LNCaP clone FGC (cell line): ENCODE data around the gene GRAMD1A.

Experiments used
- DNase-seq: peaks from one replicate; pipeline ENCODE4 v3.0.0-alpha.2; 2011; ENCODE audit warnings: low read depth
- H3K4me3 ChIP-seq: 2 replicates; pipeline ENCODE4 v1.5.1; 2011; ENCODE audit warnings: mild to moderate bottlenecking, low read depth, low read length, control low read depth
- TF ChIP-seq, protein P1 (sequence below): IDR thresholded peaks from 2 replicates; pipeline ENCODE4 v1.5.1; 2012; ENCODE audit warnings: mild to moderate bottlenecking; ENCODE audit not compliant: control insufficient read depth, insufficient read depth; ENCODE audit errors: extremely low read depth

GRAMD1A gene

DNA sequence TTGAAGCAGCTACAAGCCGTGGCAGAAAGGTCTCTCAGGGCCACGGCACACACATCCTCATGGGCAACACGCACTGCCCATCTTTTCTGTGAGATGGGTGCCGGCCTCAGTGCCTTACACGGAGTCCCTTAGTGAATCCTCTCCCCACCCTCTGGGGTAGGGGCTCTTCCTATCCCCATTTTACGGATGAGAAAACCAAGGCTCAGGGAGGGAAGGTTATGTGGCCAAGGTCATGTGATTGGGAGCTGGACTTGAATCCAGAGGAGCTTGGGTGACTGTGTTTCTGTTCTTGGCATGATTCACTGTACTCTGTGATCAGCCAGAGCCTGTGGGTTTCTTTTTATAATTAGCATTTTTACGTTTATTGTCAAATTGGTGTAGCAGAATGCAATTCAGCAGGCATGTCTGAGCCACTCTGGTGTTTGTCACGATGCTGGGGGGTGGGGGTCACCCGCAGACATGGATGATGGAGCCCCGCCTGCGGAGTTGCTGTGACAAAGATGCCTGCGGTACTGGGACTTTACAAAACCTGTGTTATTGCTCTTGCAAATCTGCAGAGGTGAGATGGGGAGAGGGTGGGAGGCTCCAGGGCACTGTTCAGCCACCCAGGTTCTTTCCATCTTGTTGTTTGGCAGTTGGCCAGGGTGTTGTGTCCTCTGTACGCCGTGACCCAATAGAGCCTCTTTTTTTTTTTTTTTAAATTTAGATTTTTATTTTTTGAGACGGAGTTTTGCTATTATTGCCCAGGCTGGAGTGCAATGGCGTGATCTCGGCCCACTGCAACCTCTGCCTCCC, 34.7 kb downstream of the GRAMD1A start:
- TF ChIP-seq, protein P1, sequence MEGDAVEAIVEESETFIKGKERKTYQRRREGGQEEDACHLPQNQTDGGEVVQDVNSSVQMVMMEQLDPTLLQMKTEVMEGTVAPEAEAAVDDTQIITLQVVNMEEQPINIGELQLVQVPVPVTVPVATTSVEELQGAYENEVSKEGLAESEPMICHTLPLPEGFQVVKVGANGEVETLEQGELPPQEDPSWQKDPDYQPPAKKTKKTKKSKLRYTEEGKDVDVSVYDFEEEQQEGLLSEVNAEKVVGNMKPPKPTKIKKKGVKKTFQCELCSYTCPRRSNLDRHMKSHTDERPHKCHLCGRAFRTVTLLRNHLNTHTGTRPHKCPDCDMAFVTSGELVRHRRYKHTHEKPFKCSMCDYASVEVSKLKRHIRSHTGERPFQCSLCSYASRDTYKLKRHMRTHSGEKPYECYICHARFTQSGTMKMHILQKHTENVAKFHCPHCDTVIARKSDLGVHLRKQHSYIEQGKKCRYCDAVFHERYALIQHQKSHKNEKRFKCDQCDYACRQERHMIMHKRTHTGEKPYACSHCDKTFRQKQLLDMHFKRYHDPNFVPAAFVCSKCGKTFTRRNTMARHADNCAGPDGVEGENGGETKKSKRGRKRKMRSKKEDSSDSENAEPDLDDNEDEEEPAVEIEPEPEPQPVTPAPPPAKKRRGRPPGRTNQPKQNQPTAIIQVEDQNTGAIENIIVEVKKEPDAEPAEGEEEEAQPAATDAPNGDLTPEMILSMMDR, result no peak
- no peak for DNase-seq
- H3K4me3 ChIP-seq, result no peak overlapping the region

DNA sequence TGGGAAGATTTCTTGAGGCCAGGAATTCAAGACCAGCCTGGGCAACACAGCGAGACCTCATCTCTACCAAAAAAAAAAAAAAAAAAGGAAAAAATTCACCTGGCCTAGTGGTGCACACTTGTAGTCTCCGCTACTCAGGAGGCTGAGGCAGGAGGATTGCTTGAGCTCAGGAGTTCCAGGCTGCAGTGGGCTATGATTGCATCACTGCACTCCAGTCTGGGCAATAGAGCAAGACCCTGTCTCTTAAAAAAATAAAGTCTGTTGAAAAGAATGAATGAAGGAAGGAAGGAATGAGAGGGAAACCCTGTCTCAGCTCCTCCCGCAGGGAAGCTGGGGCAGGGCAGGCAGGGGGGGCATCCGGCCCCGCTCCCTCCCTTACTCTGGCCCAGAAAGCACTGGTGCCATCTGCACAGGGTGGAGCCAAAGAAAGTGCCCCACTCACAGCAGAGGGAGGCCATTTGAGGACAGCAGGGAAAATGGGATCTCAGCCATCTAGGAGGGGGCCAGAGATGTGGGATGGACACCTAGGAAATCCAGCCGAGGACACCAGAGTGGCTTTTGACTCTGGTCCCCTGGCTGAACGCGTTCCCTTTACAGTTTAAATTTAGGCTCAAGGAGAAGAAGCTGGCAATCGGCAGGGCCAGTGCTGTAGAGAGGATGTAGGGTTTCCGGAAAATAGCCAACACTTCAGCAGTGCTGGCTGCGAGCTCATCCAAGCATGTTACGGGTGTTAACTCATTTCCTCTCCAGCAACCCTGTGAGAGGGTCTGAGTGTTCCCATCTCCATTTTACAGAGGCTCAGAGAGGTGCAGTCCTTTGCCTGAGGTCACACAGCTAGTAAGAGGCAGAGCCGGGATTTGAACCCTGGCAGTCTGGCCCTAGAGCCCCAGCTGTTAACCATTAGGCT, 37.8 kb downstream of the GRAMD1A start:
- H3K4me3 ChIP-seq, result no peak overlapping the region
- TF ChIP-seq, protein P1, result no peak
- no peak for DNase-seq

DNA sequence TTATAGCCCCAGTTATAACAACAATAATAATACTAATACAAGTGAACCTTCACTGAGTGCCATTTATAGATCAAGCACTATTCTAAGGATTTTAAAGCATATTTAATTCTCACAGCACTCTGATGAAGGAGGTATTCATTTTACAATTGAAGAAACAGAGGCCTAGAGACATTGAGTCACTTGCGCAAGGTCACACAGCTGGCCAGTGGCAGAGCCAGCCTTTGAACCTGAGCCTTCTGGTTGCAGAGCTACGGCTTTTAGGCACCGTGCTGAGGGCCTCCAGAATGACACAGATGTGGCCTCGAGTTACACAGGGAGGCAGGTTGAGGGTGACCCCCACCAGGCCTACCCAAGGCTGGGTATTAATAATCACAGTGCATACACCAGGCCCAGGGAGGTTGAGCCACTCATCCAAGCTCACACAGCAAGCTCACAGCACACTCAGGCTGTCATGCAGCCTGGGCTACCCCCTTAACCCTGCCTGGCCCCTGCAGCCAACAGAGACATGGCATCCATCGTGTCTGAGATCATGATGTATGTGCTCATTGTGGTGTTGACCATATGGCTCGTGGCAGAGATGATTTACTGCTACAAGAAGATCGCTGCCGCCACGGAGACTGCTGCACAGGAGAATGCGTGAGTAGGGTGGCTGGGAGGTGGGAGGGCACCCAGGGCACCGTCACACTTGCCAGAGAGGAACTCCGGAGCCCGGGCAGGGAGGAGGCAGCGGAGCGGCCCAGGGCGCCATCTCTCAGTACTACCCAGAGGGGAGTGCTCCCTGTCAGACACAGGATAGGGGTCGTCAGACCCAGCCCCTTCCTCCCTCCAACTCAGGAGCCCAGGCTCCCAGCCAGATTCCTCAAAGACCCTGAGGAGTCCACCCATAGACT, 38.7 kb downstream of the GRAMD1A start:
- DNase-seq, result no peak
- TF ChIP-seq, protein P1, result no peak
- no peak overlapping the region for H3K4me3 ChIP-seq

DNA sequence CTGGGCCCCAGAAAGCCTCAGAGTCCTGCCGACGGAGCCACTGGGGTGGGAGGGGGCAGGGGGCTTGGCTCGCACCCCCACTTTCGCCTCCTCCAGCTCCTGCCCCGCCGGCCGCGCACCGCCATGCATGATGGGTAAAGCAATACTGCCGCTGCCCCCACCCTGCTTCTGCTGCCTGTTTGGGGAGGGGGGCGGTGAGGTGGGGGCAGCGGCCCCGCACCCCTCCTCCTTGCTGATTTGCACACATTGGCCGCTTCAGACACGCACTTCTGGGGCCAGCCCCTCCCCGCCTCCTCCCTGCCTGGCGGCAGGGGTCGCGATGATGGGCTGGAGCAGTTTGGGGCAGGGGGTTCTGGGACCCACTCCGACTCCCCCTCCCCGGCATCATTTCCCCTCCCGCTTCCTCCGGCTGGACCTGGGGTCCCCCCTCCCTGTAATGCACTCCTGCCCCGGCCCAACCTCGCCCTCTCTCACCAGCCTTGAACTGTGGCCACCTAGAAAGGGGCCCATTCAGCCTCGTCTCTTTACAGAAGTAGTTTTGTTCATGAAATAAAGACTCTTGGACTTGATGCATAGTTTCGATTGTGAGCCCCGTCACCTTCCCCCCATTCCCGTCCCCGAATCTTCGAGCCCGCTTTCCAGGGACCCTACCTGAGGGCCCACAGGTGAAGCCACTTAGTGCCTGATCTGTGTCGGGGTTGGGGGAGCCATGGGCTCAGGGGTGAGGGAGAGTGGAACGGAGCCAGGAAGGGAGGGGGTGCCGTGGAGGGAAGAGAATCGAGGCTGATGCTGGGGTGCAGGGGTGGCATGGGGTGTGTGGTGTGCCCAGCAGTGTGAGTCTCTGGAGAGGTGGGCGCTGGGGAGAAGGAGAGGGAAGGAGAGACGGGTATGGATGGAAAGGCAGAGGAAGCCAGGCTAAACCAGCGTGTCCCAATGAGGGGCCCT, 40.0 kb downstream of the GRAMD1A start:
- H3K4me3 ChIP-seq, result peak overlapping the region; percentile 2; the same call in 1 of the 2 replicates
- TF ChIP-seq, protein P1, result no peak
- no peak for DNase-seq

DNA sequence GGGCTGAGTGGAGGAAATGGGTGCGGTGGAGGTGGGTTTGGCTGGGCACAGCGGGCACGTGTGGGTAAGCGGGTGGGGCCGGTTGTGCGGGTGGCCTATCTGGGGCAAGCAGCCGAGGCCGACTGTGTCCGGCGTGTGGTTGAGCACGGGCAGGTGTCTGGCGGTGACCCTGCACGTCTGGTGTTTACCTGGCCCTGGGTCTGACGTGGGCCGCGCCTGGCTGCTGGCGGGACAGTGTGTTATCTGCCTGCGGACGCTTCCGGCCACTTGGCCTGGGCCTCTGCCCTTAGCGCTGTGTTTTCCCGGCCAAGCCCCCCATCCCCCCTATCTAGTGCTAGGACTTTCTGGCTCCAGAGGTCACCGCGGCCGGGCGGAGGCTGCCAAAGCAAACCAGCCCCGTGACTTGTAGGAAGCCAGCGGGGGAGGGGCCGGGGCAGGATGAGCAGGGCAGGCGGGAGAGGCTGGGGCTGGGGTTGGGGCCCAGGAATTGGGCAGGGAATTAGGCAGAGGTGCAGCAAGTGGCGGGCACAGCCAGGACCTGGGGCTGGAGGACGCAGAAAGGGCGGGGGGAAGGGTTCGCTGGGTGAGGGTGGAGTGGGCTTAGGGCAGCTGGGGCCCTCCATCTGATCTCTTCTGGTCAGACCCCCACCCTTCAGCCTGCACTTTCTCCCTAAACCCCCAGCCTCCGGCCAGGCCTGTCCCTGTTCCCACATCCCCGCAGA, 40.9 kb downstream of the GRAMD1A start:
- peak overlapping the region; percentile 99 for H3K4me3 ChIP-seq
- TF ChIP-seq, protein P1, result no peak
- DNase-seq, result peak; percentile 90
